Trophoblast cell (in vitro differentiated cells and primary cell): ENCODE measurements around the gene WLS.
"Not testable (repeated sequence)": the region's sequence is repeated elsewhere in the genome, so short reads cannot be mapped to it uniquely, and the experiment has no call there.

Experiments
- DNase-seq, 2 donors: peaks; one replicate each; pipeline ENCODE4 v3.0.0-alpha.2; 2016
- H2AFZ ChIP-seq: 2 replicates; pipeline ENCODE4 v1.6.1; 2013; ENCODE audit warnings: low read length, moderate library complexity, mild to moderate bottlenecking; ENCODE audit not compliant: insufficient read depth, poor library complexity
- H2AK5ac ChIP-seq: 2 replicates; pipeline ENCODE4 v1.6.1; 2013; ENCODE audit warnings: mild to moderate bottlenecking, low read length
- H2BK120ac ChIP-seq: 2 replicates; pipeline ENCODE4 v1.6.1; 2013; ENCODE audit warnings: low read length, mild to moderate bottlenecking, moderate library complexity; ENCODE audit not compliant: insufficient read depth, poor library complexity
- H2BK12ac ChIP-seq: 2 replicates; pipeline ENCODE4 v1.6.1; 2013; ENCODE audit warnings: mild to moderate bottlenecking, low read length, moderate library complexity
- H2BK5ac ChIP-seq: 2 replicates; pipeline ENCODE4 v1.6.1; 2013; ENCODE audit warnings: low read length, low read depth, moderate library complexity, mild to moderate bottlenecking; ENCODE audit not compliant: poor library complexity
- H3K14ac ChIP-seq: 2 replicates; pipeline ENCODE4 v1.6.1; 2013; ENCODE audit warnings: mild to moderate bottlenecking, low read length
- H3K18ac ChIP-seq: 2 replicates; pipeline ENCODE4 v1.6.1; 2013; ENCODE audit warnings: mild to moderate bottlenecking, low read length
- H3K23ac ChIP-seq: 2 replicates; pipeline ENCODE4 v1.6.1; 2013; ENCODE audit warnings: low read length
- H3K27ac ChIP-seq: 2 replicates; pipeline ENCODE4 v1.5.1; 2013; ENCODE audit warnings: low read depth, mild to moderate bottlenecking, inconsistent platforms, low read length, moderate library complexity
- H3K27me3 ChIP-seq: 2 replicates; pipeline ENCODE4 v1.6.1; 2013; ENCODE audit warnings: inconsistent platforms, mild to moderate bottlenecking, low read length, moderate library complexity; ENCODE audit not compliant: insufficient read depth
- H3K36me3 ChIP-seq, 2 experiments: 1 replicate in 1 of 2; 2 replicates in 1 of 2; pipeline ENCODE4 v1.6.1; 2013; ENCODE audit warnings: low read length in 2 of 2, mild to moderate bottlenecking in 2 of 2, moderate library complexity in 1 of 2; ENCODE audit not compliant: insufficient read depth in 2 of 2, control insufficient read depth in 1 of 2
- H3K4ac ChIP-seq: 2 replicates; pipeline ENCODE4 v1.6.1; 2013; ENCODE audit warnings: low read depth, mild to moderate bottlenecking, low read length, moderate library complexity
- H3K4me1 ChIP-seq, 2 experiments: 1 replicate in 1 of 2; 2 replicates in 1 of 2; pipeline ENCODE4 v1.6.1; 2013; ENCODE audit warnings: low read length in 2 of 2, mild to moderate bottlenecking in 2 of 2, moderate library complexity in 1 of 2; ENCODE audit not compliant: insufficient read depth in 2 of 2, control insufficient read depth in 1 of 2
- H3K4me2 ChIP-seq: 2 replicates; pipeline ENCODE4 v1.6.1; 2013; ENCODE audit warnings: inconsistent platforms, mild to moderate bottlenecking, low read length, moderate library complexity
- H3K4me3 ChIP-seq: 2 replicates; pipeline ENCODE4 v1.5.1; 2013; ENCODE audit warnings: mild to moderate bottlenecking, low read depth, low read length, inconsistent platforms
- H3K79me1 ChIP-seq: one replicate; pipeline ENCODE4 v1.6.1; 2013; ENCODE audit warnings: low read length
- H3K79me2 ChIP-seq: 2 replicates; pipeline ENCODE4 v1.6.1; 2013; ENCODE audit warnings: low read length, mild to moderate bottlenecking; ENCODE audit not compliant: control insufficient read depth, insufficient read depth, poor library complexity
- H3K9ac ChIP-seq: 2 replicates; pipeline ENCODE4 v1.6.1; 2013; ENCODE audit warnings: mild to moderate bottlenecking, low read length
- H3K9me3 ChIP-seq: 2 replicates; pipeline ENCODE4 v1.6.1; 2013; ENCODE audit warnings: low read depth, mild to moderate bottlenecking, control low read depth, inconsistent platforms, low read length; ENCODE audit not compliant: insufficient read depth
- H4K12ac ChIP-seq: 2 replicates; pipeline ENCODE4 v1.6.1; 2013; ENCODE audit warnings: low read depth, mild to moderate bottlenecking, low read length, moderate library complexity
- H4K8ac ChIP-seq: 2 replicates; pipeline ENCODE4 v1.6.1; 2013; ENCODE audit warnings: low read depth, mild to moderate bottlenecking, low read length, moderate library complexity
- H4K91ac ChIP-seq: one replicate; pipeline ENCODE4 v1.6.1; 2013; ENCODE audit warnings: low read depth, mild to moderate bottlenecking, low read length, moderate library complexity
- WGBS: extraction: QIAGEN DNeasy Blood & Tissue Kit; methylation state at CpG from one replicate; pipeline ENCODE4 v1.1.7; 2013; ENCODE audit warnings: missing lambda C conversion rate; ENCODE audit not compliant: insufficient read length, insufficient coverage; ENCODE audit errors: extremely low coverage; 5-methylcytosine and 5-hydroxymethylcytosine counted together

Gene WLS

DNA sequence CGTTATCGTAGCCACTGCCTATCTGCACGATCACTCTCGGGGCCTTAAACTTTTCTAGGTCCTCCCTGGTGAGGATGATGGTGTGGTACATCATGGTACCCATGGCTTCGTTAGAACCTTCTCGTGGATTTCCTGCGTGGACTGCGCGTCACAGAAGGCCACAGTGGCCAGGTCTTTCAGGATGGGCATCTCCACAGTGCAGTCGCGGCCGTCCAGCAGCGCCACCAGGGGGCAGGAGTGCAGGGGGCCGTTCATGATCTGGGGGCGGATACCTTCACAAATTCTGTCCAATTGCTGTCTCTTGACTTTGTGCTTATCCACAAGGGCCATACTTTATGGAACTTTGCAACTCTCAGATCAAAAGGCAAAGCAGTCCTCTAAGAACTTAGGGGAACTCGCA is 69.6 kb downstream of the WLS start:
- Histone ChIP-seq H4K8ac (no peak overlapping the region), H3K18ac (no peak overlapping the region), H3K9ac (no peak overlapping the region), H2AFZ (no peak overlapping the region), H3K36me3 (peaks cover 17 to 40% of the 10 kb centered on the region in 2 experiments), H2BK120ac (no peak overlapping the region), H3K79me2 (no peaks in the 10 kb centered on the region), H4K91ac (no peak overlapping the region), H4K12ac (no peak overlapping the region), H2AK5ac (no peak overlapping the region), H2BK12ac (no peak overlapping the region), H3K79me1 (peaks cover 1% of the 10 kb centered on the region), H3K4me1 (peaks cover 2 to 7% of the 10 kb centered on the region in 2 experiments), H3K4me2 (no peak overlapping the region), H3K14ac (no peak overlapping the region), H3K23ac (no peak overlapping the region), H3K4ac (no peak overlapping the region), H3K9me3 (no peaks in the 10 kb centered on the region), H3K27me3 (no peaks in the 10 kb centered on the region), H3K27ac (no peak overlapping the region), H2BK5ac (no peak overlapping the region), H3K4me3 (no peak overlapping the region)
- DNase-seq = no peak
- WGBS = no CpG with 5 or more reads among the region's 16 CpGs

DNA sequence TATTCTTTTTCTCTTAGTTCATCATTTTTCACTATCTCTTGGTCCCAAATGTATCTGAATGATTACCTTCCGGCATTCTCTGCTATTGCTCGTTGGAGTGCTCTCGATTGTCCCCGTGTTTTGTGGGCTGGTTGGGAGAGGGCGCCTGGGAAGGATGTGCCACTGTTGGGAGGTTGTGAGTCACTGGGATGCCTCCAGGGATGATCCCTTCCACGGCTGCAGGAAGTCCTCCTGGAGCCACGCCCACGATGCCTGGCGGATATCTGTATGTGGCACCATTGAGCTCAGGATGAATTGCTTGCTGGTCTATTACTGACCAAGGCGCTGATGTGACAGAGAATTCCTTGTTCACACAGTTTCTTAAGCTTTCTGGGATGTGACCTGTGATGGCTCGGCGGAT is 70.7 kb downstream of the WLS start:
- not testable (repeated sequence) for H3K4me1 ChIP-seq, H3K9ac ChIP-seq, H4K12ac ChIP-seq, H3K14ac ChIP-seq, H2BK120ac ChIP-seq, H3K4me3 ChIP-seq, H3K27me3 ChIP-seq, H4K8ac ChIP-seq, H2BK12ac ChIP-seq, H3K23ac ChIP-seq, H2BK5ac ChIP-seq, H4K91ac ChIP-seq, H3K4me2 ChIP-seq, H3K9me3 ChIP-seq, H3K18ac ChIP-seq, H2AFZ ChIP-seq, H2AK5ac ChIP-seq, H3K4ac ChIP-seq, DNase-seq, H3K79me1 ChIP-seq, H3K27ac ChIP-seq, H3K79me2 ChIP-seq
- no CpG with 5 or more reads among the region's 12 CpGs for WGBS
- H3K36me3 ChIP-seq = peaks cover 21 to 44% of the 10 kb centered on the region in 2 experiments

DNA sequence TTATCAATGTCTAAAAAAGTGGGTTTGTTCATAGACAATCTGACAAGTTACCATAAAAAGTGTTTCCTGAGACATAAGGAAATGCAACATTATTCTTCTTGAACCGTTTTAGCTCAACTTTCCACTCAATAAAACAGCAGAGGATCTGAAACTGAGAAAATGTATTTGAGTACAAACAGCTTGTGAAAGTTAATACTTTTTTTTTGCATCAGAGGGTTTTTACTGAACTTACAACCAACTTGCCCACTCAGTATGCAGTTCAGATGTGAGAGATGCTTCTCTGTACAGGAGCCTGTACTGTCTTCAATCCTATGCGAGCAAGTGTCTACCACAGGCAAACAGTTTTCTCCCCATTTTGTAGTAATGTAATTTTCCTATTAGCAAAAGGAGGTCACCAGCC is 71.4 kb downstream of the WLS start:
- H3K79me1 ChIP-seq, H2AK5ac ChIP-seq, H3K4ac ChIP-seq, H3K4me3 ChIP-seq, DNase-seq, H3K27me3 ChIP-seq, H3K18ac ChIP-seq, H3K4me1 ChIP-seq, H3K79me2 ChIP-seq, H2BK5ac ChIP-seq, H4K91ac ChIP-seq, H3K23ac ChIP-seq, H3K9me3 ChIP-seq, H3K27ac ChIP-seq, H3K14ac ChIP-seq, H2BK120ac ChIP-seq, H2BK12ac ChIP-seq, H4K12ac ChIP-seq, H4K8ac ChIP-seq, H3K4me2 ChIP-seq, H2AFZ ChIP-seq, H3K9ac ChIP-seq: not testable (repeated sequence)
- H3K36me3 ChIP-seq = peaks cover 22 to 50% of the 10 kb centered on the region in 2 experiments
- WGBS = no CpG with 5 or more reads among the region's 2 CpGs

DNA sequence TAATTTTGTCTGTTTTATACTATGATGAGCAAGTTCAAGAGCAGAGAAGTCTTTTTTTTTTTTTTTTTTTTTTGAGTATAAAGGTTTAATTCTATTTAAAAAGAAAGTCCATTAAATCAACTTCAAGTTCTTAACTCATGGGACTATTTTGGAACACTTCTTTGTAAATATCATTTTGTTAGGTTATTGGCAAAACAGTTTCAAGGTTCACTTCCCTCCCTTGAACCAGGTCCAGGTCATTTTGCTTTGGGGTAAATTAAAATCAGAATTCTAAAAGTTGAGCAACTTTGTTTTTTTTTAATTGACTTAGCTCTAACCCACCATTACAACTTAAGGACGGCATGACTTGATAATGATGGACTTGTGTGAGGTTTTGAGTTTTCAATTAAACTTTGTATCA is 72.3 kb downstream of the WLS start:
- H3K4me3 ChIP-seq = no peak overlapping the region
- H2BK12ac ChIP-seq = no peak overlapping the region
- peaks cover 0 to 2% of the 10 kb centered on the region in 2 experiments for H3K4me1 ChIP-seq
- no peaks in the 10 kb centered on the region for H3K79me1 ChIP-seq
- no peak overlapping the region for H4K91ac ChIP-seq
- H2BK120ac ChIP-seq = no peak overlapping the region
- H3K9me3 ChIP-seq = no peaks in the 10 kb centered on the region
- H2BK5ac ChIP-seq = no peak overlapping the region
- peaks cover 23 to 51% of the 10 kb centered on the region in 2 experiments for H3K36me3 ChIP-seq
- WGBS = no CpG with 5 or more reads among the region's 1 CpG
- H3K4me2 ChIP-seq = no peak overlapping the region
- H2AFZ ChIP-seq = no peak overlapping the region
- no peak overlapping the region for H2AK5ac ChIP-seq
- DNase-seq = no peak
- H4K8ac ChIP-seq = no peak overlapping the region
- H3K9ac ChIP-seq = no peak overlapping the region
- H4K12ac ChIP-seq = no peak overlapping the region
- H3K27me3 ChIP-seq = no peaks in the 10 kb centered on the region
- no peak overlapping the region for H3K18ac ChIP-seq
- no peak overlapping the region for H3K23ac ChIP-seq
- no peak overlapping the region for H3K14ac ChIP-seq
- H3K27ac ChIP-seq = no peak overlapping the region
- no peak overlapping the region for H3K4ac ChIP-seq
- H3K79me2 ChIP-seq = no peaks in the 10 kb centered on the region
